NCI-H69 (cell line): ENCODE measurements around the gene SUPT3H.
"Not testable (repeated sequence)": the region's sequence is repeated elsewhere in the genome, so short reads cannot be mapped to it uniquely, and the experiment has no call there.

ENCODE experiments used
- DNase-seq: peaks from one replicate; lab custom pipeline; 2025; lab: John Stamatoyannopoulos, UW

SUPT3H gene

GRCh38 chr6:44898296-44898930, 479.3 kb downstream of the SUPT3H start:
- DNase-seq = peak; percentile 15

DNA sequence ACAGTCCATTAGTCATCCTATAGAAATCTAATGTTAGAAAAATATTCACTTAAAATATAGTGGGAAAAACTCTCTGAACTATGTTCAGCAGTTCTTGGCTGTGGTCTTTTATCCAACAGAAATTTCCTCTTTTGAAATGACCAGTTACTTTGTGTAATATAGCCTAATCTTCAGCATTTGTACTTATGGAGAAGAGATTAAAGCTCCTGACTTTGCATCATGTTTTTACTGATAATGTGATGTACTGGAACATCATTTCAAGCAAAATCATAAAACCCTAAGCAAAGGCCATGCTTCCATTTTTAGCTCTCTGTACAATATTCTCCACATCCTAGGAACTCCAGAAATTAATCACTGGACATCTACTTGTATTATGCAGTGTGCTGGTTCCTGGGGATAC, 480.4 kb downstream of the SUPT3H start:
- DNase-seq = no peak

DNA sequence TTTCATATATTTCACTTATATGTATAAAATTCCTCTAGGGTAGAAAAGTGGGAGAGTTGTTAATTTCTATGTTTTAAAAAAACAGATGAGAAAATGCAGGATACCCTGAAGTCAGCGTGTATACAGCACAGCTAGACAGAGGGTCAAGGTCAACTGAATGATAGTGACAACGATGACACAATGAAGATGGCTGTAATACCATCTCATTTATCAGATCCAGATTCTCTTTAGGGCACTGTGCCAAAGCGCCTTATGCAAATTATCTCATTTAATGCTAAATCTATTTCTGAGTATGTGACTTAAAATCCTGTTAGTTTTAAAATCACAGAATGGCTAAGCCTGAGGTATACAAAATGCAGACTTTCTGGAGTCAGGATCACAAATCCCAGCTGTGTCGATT, 481.0 kb downstream of the SUPT3H start:
- DNase-seq = no peak

DNA sequence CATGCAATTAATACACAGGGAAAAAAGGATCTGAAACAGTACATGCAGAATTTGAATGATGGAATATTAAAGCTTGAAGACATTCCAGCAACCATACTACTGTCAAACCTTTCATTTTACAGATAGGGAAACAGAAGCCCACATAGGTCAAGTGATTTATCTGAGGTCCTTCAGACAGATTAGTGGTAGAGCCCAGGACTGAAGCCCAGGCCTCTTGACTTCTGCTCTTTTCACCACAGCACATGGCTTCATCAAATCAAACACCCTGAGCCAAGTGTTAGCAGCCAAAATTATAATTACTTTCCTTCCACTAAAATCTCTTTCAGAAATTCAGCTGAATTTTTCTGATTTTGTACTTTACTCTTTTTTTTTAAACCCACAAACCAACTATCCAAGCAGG, 485.2 kb downstream of the SUPT3H start:
- DNase-seq = no peak

DNA sequence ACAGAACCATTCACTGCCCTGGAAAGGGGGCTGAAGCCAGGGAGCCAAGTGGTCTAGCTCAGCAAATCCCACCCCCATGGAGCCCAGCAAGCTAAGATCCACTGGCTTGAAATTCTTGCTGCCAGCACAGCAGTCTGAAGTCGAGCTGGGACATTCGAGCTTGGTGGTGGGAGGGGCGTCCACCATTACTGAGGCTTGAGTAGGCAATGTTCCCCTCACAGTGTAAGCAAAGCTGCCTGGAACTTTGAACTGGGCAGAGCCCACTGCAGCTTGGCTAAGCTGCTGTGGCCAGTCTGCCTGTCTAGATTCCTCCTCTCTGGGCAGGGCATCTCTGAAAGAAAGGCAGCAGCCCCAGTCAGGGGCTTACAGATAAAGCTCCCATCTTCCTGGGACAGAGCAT, 498.7 kb downstream of the SUPT3H start:
- not testable (repeated sequence) for DNase-seq

DNA sequence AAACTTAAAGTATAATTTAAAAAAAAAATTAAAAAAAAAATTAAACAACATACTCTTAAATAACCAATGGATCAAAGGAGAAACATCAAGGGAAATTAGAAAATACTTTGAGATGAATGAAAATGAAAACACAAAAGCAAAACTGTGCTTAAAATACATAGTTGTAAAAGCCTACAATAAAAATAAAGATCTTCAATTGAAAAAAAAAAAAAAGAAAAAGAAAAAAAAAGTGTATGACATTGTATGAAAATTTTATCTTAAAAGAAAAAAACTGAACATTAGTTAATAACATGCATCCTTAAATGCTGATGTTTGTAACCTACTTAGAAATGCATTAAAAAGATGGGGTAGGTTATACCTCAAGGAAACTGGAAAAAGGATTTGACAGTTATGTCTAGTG, 501.1 kb downstream of the SUPT3H start:
- DNase-seq = not testable (repeated sequence)

DNA sequence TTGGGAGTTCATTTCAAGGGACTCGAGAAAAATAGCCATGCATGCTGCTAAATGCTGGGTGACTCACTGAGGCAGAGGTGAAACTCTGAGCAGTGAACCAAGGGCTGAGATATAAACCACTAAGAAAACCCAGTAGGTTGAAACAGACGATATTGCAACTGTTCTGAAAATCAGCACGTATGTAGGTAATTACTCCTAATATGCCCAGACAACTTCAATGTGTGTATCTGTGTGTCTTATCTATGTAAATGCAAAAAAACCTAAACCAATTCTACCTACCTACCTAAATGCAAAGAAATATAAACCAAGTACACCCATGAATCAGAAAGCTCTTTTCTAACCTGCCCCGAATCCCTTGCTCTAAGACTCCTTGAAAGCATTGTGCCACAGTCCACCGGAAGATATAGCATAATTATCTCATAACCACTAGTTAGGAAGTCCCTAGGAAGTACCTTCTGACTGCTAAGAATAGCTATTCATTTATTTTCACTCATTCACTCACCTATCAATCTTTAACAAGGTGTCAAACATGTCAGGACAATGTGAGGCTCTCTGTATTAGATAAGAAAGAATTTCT, 508.3 kb downstream of the SUPT3H start:
- DNase-seq = no peak

- no peak for DNase-seq
Measured at GRCh38 chr6:44868910-44869309, 508.8 kb downstream of the SUPT3H start.

DNA sequence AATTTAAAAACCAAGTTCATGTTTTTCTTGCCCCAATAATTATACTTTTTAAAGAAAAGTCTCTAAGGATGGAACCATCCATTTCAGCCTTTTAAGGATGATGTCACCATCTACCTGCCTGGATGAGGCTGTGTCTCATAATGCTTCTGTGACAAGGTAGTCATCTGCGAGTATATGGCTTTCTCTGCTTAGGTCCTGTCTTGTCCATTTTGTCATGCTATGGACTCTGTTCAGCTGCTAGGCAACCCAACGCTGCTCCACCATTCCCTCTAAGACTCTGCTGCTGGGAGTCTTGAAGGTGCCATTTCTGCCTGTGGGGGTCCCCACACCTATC, 509.4 kb downstream of the SUPT3H start:
- DNase-seq = no peak

GRCh38 chr6:44867571-44868334, 510.0 kb downstream of the SUPT3H start:
- peak; percentile 65 for DNase-seq

DNA sequence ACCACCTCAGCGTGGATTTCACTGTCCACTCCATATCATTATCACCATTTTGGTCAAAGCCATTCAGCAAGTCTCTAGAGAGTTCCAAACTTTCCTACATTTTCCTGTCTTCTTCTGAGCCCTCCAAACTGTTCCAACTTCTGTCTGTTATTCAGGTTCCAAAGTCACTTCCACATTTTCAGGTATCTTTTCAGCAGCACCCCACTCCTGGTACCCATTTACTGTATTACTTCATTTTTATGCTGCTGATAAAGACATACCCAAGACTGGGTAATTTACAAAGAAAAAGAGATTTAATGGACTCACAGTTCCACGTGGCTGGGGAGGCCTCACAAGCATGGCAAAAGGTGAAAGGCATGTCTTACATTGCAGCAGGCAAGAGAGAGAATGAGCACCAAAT, 512.5 kb downstream of the SUPT3H start:
- DNase-seq = not testable (repeated sequence)

DNA sequence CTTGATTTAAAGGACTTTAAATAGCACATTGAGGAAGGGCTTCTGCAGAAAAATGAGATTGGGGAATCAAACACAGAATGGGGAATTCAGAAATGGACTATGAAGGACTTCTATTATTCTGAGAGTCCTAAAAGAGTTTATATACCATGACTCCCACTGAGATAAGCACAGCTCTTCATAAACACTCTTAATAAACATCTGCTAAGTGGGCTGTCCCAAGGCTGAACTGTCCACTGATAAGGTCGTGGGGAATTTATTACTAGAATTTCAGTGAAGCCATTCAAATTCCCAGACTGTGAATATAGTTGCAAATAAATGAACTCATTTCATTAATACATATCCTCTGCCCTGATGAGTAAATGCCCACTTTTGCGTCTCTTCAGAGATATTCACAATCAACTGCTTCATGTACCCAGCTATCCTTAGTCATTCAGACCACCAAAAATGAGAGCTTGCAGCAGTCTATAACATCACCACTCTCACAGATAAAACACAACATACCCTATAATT, 517.8 kb downstream of the SUPT3H start:
- DNase-seq = peak; percentile 76

DNA sequence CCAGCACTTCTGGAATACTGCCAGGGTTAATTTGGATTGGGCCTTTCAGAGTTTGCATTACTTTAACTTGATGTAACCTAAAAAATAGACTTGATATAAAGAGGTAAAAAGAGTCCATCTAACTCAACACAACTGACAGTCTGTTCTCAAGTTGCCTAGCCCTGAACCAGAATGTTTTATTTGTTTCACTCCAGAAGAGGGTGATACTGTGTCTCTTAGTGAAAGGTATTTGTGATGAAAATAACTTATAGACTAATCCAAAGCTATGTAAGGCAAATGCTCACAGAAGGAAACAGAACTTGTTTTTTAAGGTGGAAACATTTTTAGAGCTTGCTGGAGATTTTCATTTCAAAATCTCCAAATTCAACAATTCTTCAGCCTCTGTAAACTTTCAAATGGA, 518.7 kb downstream of the SUPT3H start:
- DNase-seq = peak; percentile 80

GRCh38 chr6:44856479-44856878, 521.3 kb downstream of the SUPT3H start:
- DNase-seq = peak; percentile 80

DNA sequence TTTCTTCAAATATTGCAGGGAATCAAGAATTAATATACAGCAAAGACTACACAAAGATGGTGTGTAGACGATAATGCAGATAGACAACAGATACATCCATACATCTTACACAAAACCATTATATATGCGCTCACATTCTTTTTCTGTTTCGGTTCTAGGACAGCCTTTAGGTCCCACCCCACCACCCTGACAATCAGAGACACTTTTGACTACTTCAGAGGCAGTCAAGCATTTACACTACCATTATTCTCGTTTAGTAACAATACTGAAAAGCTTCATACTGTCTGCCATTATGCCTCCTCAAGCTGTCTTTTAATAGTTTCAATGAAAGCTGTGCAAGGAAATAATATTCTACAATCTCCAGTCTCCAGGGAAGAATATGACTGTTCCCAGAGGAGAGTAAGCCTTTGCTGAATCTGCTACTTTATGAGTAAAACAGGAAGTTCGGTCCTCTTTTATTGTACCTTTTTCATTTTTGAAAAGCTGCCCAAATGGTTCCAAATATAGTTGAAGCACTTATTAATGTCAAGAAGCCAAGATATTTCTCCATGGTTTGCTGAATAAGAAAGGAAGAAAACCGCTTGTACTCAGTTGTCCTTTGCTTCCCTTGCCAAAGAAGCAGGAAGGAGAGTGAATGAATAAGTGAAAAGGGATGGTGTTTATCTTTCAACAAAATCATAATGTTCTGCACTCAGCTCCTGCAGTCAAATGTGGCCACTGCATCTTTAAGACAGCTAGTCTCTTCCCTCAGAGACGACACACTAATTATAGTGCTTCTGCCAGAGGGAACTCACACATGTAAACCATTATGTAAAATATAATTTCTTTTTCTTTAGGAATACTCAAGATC, 521.9 kb downstream of the SUPT3H start:
- DNase-seq = peak; percentile 76

DNA sequence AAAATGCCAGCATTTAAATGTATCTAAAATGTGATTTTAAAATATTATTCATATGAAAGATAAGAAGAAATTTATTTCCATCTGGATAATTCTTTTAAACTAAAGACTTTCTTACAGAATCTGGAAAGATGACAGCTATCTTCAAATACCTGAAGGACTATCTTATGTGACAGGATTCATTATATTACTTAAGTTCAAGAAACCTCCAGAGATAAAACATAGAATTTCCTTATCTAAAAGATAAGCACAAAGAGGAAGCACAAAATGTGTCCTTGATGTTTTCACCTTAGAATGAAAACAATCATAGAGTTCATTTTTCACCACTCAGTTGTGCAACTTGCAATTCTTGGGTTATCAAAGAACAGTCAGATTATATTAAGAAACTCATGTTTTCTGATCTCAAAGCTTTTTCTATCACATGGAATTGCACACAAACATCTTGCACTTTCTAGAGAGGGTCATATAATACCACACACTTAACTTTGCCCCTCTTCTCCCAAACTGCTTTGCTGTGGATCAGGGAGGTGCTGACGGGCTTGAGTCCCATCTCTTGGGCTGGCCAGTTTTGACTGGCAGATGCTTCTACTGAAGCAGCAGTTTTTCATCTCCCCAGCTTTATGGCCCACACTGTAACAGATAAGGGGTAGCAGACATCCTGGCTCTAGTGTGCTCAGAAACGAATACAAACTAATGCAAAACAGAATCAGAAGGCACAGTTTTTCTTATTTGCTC, 522.9 kb downstream of the SUPT3H start:
- DNase-seq = peak; percentile 23

- DNase-seq = no peak
Measured at GRCh38 chr6:44851176-44851575, 526.6 kb downstream of the SUPT3H start.

DNA sequence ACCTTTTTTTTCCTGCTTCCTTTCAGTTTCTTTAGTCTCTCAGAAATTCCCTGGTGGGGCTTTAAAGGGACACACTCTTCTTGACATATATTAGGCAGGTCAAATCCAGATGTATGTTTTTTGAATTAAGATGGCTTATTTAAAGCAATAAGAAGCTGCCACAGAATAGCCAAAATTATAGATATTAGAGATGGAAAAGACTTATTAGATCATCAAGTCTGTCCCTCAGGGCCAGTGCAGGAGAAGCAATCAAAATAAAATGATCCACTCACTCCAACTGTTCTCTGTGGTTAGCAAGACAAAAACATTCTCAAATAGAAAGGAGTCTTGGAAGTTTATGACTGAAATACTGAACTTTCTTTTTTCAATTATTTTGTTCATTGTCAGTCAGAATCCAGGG, 527.4 kb downstream of the SUPT3H start:
- DNase-seq = no peak

DNA sequence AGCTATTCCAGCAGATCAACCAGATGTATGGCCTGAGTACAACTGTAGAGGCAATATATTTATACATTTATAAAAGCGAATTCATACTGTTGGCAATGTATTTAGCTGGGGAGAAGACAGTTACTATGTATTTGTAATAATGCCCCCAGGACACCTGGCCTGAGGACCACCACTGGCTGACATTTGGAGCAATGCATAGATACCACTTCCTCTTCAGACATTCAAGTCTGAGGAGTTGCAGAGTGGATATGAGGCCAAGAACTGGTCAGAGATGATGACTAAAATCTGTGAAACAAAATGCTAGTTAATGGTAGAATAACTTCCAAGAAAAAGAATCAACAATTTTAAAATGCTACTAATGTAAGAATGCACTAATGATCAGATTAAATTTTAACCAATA, 527.9 kb downstream of the SUPT3H start:
- DNase-seq = no peak

- DNase-seq = no peak
Measured at GRCh38 chr6:44843734-44844133, 534.0 kb downstream of the SUPT3H start.

DNA sequence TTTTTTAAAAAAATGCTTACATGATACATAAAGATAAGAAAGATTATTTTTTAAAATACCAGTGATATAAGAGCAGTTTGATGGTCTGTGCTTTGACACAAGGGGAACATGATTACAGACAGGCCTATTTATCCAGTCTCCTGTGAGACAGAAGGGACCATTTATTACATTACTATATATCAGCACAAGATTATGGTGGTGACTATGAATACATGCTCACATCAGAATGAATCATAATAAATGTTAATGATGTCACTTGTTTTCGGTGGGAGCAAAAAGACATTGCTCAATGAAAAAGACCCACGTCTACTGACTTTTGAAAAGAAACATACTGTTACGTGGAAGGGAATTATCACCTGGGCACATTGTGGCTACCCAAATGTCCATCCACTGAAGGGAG, 535.1 kb downstream of the SUPT3H start:
- DNase-seq = no peak

DNA sequence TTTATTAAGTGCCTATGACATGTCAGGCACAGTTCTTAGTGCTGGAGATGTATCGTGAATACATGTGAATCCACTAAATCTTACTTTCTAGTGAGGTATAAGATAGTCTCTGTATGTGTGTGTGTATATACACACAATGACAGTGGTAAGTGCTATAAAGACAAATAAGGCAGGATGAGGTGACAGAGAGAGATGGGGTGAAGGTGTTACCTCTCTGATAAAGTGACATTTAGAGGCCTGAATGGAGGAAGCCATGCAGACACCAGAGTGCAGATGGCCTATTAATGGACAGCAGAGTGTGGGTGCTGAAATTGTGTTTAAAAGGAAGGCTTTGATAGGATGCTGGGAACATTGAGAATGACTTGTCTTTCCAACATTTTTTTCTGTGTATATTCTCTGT, 535.9 kb downstream of the SUPT3H start:
- no peak for DNase-seq
